Heart left ventricle (tissue), 16 donors: ENCODE data around the gene NAPB. TPM values are rescaled to one million over a fixed set of nuclear protein-coding genes. Genes with fewer than 3 reads are reported as not detected.
A peak's percentile ranks its signal among the peaks of the same experiment; 100 is the strongest.
"Not testable (repeated sequence)": the region's sequence is repeated elsewhere in the genome, so short reads cannot be mapped to it uniquely, and the experiment has no call there.

Experiments
- ATAC-seq, 4 donors: fragments of 200-7000 bp; cut with Tn5 transposase; one replicate each; pipeline ENCODE4 v1.9.1; 2020 to 2022; ENCODE audit warnings: moderate library complexity in 4 of 4, mild to moderate bottlenecking in 3 of 4, moderate number of reproducible peaks in 1 of 4
- DNase-seq, 5 donors: peaks; one replicate each; pipeline ENCODE4 v3.0.0-alpha.2; 2020
- H3K27ac ChIP-seq, 12 donors: fragments of 200-600 bp; sonication (generic) in 4 of 12; one replicate each; pipeline versions ENCODE4 v1.5.0 to v1.8.0; 2016 to 2022; ENCODE audit warnings: mild to moderate bottlenecking in 2 of 12
- H3K27me3 ChIP-seq, 9 donors: fragments of 200-600 bp; sonication (generic) in 2 of 9; one replicate each; pipeline versions ENCODE4 v1.5.1 to v1.8.0; 2016 to 2022; ENCODE audit warnings: mild to moderate bottlenecking in 3 of 9
- H3K36me3 ChIP-seq, 9 donors: fragments of 200-600 bp; sonication (generic) in 2 of 9; one replicate each; pipeline versions ENCODE4 v1.5.0 to v1.8.0; 2018 to 2022; ENCODE audit warnings: mild to moderate bottlenecking in 2 of 9
- H3K4me1 ChIP-seq, 12 donors: fragments of 200-600 bp; sonication (generic) in 4 of 12; one replicate each; pipeline versions ENCODE4 v1.5.0 to v1.8.0; 2016 to 2022; ENCODE audit warnings: mild to moderate bottlenecking in 3 of 12
- H3K4me3 ChIP-seq, 12 donors: fragments of 200-600 bp; sonication (generic) in 4 of 12; one replicate each; pipeline versions ENCODE4 v1.5.0 to v1.8.0; 2017 to 2022; ENCODE audit warnings: mild to moderate bottlenecking in 9 of 12, moderate library complexity in 4 of 12
- H3K9me3 ChIP-seq, 12 donors: fragments of 200-600 bp; sonication (generic) in 4 of 12; one replicate each; pipeline versions ENCODE4 v1.5.0 to v1.8.0; 2016 to 2022; ENCODE audit warnings: mild to moderate bottlenecking in 1 of 12
- POLR2A ChIP-seq, 2 donors: fragments of 450-650 bp; IDR thresholded peaks; one replicate each; pipeline ENCODE4 v1.6.1; 2017; ENCODE audit warnings: antibody characterized with exemption in 2 of 2, mild to moderate bottlenecking in 2 of 2, moderate library complexity in 2 of 2
- WGBS, 4 donors: extraction: QIAGEN DNeasy Blood & Tissue Kit in 2 of 4; methylation state at CpG; one replicate each; pipeline versions ENCODE4 v1.1.5 to v1.1.7; 2013 to 2018; 5-methylcytosine and 5-hydroxymethylcytosine counted together
- intact Hi-C, 10 donors: fragments of 100-400 bp; cut with DNase I; formaldehyde crosslinking; loops; one replicate each; pipeline versions ENCODE4 v1.11.1 to v1.14.2; 2022
- long read RNA-seq, 3 donors: library from polyadenylated mRNA; unstranded; transcript quantifications; one replicate each; pipeline ENCODE4 v2.0.0, GENCODE V29; 2020 to 2021
- polyA plus RNA-seq, 2 donors: library from polyadenylated mRNA; stranded (reverse); fragments of 200-250 nt; gene quantifications; one replicate each; pipeline ENCODE4 v1.2.3, GENCODE V29; 2013
- total RNA-seq, 9 donors: library from RNA; depleted of rRNA in 2 of 9; stranded (reverse); fragments of >200 nt in 2 of 9; fragmentation: NEBNext Ultra II Directional in 3 of 9; extraction: Animal tissue kit (Norgen Biotek cat#: 25700) in 3 of 9; gene quantifications; one replicate each; pipeline versions ENCODE4 v1.1.0 to v1.2.4, GENCODE V29; 2016 to 2023
- TF ChIP-seq, protein P1 (sequence below), 12 donors: fragments of 200-600 bp; sonication (generic) in 4 of 12; IDR thresholded peaks; one replicate each; pipeline versions ENCODE4 v1.5.0 to v1.8.0; 2018 to 2022; ENCODE audit warnings: antibody characterized with exemption in 12 of 12, mild to moderate bottlenecking in 5 of 12
- donor health status: ischemic (EF 13 %, LVEDD 7.1; RV severe dilation, severe dysfunction).
- donor health status: healthy with polysubstance abuse.
- donor health status: DM: no; HTN: yes; CAD: no.
- donor health status: DM: no; HTN: no; CAD: no.
- donor health status: ischemic (EF 25% LVEDD 6.9; RV normal size, moderate dysfunction).
- donor health status: ischemic (EF 25% LVEDD 5.7; RV mildly dilated, moderate dysfunction).
- donor health status: healthy.
- donor health status: DM: yes; HTN: yes; CAD: no.
- donor health status: ischemic (EF 35%, LVEDD 5.7; RV mildly dilated, moderate dysfunction).
- donor health status: nonischemic (EF 11% LVEDD 7.7; RV severe dilation, severe dysfunction).
- donor health status: DM: yes; HTN: yes; CAD: no.
- donor health status: PGD.
- donor health status: ischemic (EF 29% LVEDD 5.4; RV normal size, mild dysfunction).
- donor health status: nonischemic (EF 23%, LVEDD 6.1; RV moderate dilation, normal function).

The NAPB gene
- total RNA-seq (1 to 10 TPM; 2.8 to 8.4 (median 4.7) TPM), polyA plus RNA-seq (1 to 10 TPM; 3.5 to 3.7 TPM)
- long read RNA-seq, donor 1, partial matches to known transcripts: 1 of 11 reads
- long read RNA-seq, donor 1, other reads (novel, unspliced or antisense): 5 of 11 reads
- long read RNA-seq, donor 2, transcript NAPB-202 (10 exons, 3,824 nt): major isoform, 6 of 17 reads
- long read RNA-seq, donor 2, transcript NAPB-201 (11 exons, 3,837 nt): major isoform, 6 of 17 reads
- long read RNA-seq, donor 2, partial matches to known transcripts: 0 of 17 reads
- long read RNA-seq, donor 2, other reads (novel, unspliced or antisense): 5 of 17 reads
- long read RNA-seq, donor 3, transcript NAPB-201 (11 exons, 3,837 nt): major isoform, 6 of 8 reads
- long read RNA-seq, donor 3, partial matches to known transcripts: 0 of 8 reads
- long read RNA-seq, donor 3, other reads (novel, unspliced or antisense): 1 of 8 reads

DNA sequence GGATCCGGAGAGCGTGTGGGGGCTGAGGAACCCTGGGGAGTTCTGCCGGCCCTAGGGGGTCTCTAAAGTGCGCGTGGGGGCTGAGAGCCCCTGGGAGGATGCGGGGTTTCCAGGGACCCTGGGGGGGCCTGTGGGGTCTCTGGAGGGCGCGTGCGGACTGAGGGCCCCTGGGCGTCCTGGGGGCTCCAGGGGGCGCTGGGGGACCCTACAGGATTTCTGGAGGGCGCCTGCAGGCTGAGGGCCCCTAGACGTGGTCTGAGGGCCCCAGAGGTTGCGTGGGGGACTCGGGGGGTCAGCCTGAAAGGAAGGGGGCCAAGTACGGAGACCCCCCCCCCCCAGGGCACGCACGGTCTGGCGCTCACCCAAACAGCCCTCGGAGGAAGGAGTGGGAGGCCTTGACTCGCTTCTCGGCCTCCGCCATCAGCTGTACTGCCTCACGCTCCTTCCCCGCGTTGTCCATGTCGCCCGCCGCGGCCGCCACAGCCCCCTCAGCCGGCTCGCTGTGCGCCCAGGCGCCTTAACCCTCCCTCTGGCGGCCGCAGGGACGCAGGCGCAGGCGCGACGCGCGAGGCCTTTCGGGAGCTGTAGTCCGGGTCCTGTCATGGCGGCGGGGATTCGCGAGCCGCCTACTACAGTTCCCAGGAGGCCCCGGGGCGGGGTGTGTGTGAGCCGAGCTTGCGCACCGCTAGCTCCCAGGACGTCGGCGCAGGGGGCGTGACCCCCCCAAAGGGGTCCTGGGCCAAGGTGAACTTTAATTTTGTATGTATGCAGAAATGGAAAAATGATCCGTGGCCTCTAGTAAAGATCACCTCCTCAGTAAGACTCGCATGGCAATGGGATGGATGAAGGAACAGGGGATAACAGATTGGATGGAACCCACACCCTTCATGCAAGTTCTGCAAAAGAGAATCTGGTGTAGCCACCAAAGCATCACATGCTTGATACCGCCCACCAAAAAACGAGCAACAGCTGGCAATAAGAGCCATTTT, at the start of gene NAPB:
TSS of gene NAPB (minus strand) at position 546 of the 989 bp plus-strand sequence. CDS start at position 460, 86 bp downstream.
- peak; percentile 98 to 100 (median 99) for ATAC-seq
- Histone ChIP-seq H3K4me3 (peak within 1 kb of the TSS; percentile 73 to 98 (median 88)), H3K36me3 (no peaks in the 10 kb centered on the region), H3K4me1 (peaks cover 0 to 44% (median 24%) of the 10 kb centered on the region in 12 donors), H3K27me3 (peaks cover 0 to 2% (median 0%) of the 10 kb centered on the region in 9 donors), H3K27ac (peak within 1 kb of the TSS; percentile 70 to 92 (median 90)), H3K9me3 (no peaks in the 10 kb centered on the region)
- intact Hi-C loops: loop anchor here in 5 of 10 donors (5.0 to 10.0 kb wide), 3 partner anchors 56 to 64 kb away; partner anchors contain the start of gene GZF1 (in 4 of the 5)
- 1% methylated on average over 44 to 64 of the region's 64 CpGs for WGBS, 4 donors
- peak; percentile 96 to 98 (median 97) for DNase-seq
- peak; percentile 62 to 95 for TF ChIP-seq POLR2A (IDR thresholded peaks at IDR 0.05)
- TF ChIP-seq, protein P1, sequence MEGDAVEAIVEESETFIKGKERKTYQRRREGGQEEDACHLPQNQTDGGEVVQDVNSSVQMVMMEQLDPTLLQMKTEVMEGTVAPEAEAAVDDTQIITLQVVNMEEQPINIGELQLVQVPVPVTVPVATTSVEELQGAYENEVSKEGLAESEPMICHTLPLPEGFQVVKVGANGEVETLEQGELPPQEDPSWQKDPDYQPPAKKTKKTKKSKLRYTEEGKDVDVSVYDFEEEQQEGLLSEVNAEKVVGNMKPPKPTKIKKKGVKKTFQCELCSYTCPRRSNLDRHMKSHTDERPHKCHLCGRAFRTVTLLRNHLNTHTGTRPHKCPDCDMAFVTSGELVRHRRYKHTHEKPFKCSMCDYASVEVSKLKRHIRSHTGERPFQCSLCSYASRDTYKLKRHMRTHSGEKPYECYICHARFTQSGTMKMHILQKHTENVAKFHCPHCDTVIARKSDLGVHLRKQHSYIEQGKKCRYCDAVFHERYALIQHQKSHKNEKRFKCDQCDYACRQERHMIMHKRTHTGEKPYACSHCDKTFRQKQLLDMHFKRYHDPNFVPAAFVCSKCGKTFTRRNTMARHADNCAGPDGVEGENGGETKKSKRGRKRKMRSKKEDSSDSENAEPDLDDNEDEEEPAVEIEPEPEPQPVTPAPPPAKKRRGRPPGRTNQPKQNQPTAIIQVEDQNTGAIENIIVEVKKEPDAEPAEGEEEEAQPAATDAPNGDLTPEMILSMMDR (IDR thresholded peaks at IDR 0.05): peak; percentile 48 to 73 (median 57)

DNA sequence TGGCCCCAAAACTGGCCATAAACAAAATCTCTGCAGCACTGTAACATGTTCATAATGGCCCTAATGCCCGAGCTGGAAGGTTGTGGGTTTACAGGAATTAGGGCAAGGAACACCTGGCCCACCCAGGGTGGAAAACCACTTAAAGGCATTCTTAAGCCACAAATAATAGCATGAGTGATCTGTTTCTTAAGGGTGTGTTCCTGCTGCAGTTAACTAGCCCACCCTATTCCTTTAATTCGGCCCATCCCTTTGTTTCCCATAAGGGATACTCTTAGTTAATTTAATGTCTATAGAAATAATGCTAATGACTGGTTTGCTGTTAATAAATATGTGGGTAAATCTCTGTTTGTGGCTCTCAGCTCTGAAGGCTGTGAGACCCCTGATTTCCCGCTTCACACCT, 45.7 kb upstream of the NAPB start:
- H3K4me1 ChIP-seq, H3K4me3 ChIP-seq, ATAC-seq, H3K27me3 ChIP-seq, H3K27ac ChIP-seq, H3K36me3 ChIP-seq, DNase-seq, intact Hi-C loops: not testable (repeated sequence)
- 78 to 84% (median 82%) methylated on average over 3 of the region's 3 CpGs for WGBS, 4 donors
- H3K9me3 ChIP-seq: peaks cover 0 to 26% (median 10%) of the 10 kb centered on the region in 12 donors

DNA sequence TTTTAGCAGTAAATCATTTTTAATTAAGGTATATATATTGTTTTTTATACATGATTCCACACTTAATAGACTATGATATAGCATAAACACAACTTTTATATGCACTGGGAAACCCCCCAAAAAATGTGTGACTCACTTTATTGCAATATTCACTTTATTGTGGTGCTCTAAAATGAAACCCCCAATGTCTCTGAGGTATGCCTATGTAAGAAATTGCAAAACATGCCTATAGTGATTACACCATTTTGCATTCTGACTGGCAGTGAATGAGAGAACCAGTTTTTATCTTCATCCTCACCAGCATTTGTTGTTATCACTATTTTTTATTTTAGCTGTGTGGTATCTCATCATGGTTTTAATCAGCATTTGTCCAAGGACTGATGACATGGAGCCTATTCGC, 39.9 kb upstream of the NAPB start:
- ATAC-seq: no peak
- no peak for TF ChIP-seq POLR2A (IDR thresholded peaks at IDR 0.05)
- TF ChIP-seq, protein P1 (IDR thresholded peaks at IDR 0.05): no peak
- 0 to 96% (median 68%) methylated on average over 1 of the region's 1 CpG for WGBS, 4 donors
- no peak for DNase-seq
- H3K27ac ChIP-seq: no peak overlapping the region
- peaks cover 0 to 14% (median 0%) of the 10 kb centered on the region in 9 donors for H3K27me3 ChIP-seq
- intact Hi-C loops: no loop called here
- H3K4me3 ChIP-seq: no peak overlapping the region
- no peaks in the 10 kb centered on the region for H3K4me1 ChIP-seq
- no peaks in the 10 kb centered on the region for H3K36me3 ChIP-seq
- peaks cover 0 to 12% (median 0%) of the 10 kb centered on the region in 12 donors for H3K9me3 ChIP-seq

DNA sequence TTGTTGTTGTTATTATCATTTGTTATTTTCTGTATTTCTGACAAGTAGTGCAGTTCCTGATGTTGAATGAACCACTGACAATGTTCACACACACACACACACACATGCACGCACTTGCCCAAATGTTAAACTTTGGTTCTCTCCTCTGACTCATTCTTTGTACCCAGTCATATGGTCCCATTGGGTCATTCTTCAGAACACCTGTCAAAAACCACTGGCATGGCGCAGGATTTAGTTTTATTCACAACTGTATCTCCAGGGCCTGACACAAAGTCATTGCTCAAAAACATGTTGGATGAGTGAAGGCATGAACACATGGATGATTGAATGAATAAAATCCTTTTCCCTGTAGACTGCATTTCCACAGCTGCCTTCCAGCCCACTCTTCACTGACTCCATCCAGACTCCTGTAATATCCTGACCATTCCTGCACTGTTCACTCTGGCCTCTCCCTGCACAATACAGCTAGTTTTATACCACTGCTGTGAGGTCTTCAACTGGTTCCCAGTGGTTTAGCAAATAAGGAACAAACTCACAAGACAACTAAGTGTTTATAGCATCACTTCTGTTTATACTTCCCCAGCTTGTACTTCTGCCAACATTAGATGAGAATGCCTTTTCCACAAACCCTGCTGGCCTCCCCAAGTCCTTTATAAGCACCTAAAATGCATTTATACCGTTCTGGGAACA, 38.3 kb upstream of the NAPB start:
- H3K9me3 ChIP-seq: peaks cover 0 to 7% (median 0%) of the 10 kb centered on the region in 12 donors
- intact Hi-C loops: no loop called here
- H3K4me1 ChIP-seq: no peaks in the 10 kb centered on the region
- no peak overlapping the region for H3K4me3 ChIP-seq
- no peak overlapping the region for H3K27ac ChIP-seq
- no peaks in the 10 kb centered on the region for H3K36me3 ChIP-seq
- ATAC-seq: no peak
- WGBS, 4 donors: 55 to 80% (median 77%) methylated on average over 3 of the region's 3 CpGs
- no peak for DNase-seq
- no peak for TF ChIP-seq POLR2A (IDR thresholded peaks at IDR 0.05)
- TF ChIP-seq, protein P1 (IDR thresholded peaks at IDR 0.05): no peak
- H3K27me3 ChIP-seq: peaks cover 0 to 14% (median 0%) of the 10 kb centered on the region in 9 donors
